Heart left ventricle (tissue), 13 donors: ENCODE data around the gene GAL3ST1.

ENCODE experiments used
- CTCF ChIP-seq, 12 donors: fragments of 200-600 bp; sonication (generic) in 4 of 12; IDR thresholded peaks; one replicate each; pipeline versions ENCODE4 v1.5.0 to v1.8.0; 2018 to 2022; ENCODE audit warnings: antibody characterized with exemption in 12 of 12, mild to moderate bottlenecking in 5 of 12
- POLR2A ChIP-seq, 2 donors: fragments of 450-650 bp; IDR thresholded peaks; one replicate each; pipeline ENCODE4 v1.6.1; 2017; ENCODE audit warnings: antibody characterized with exemption in 2 of 2, mild to moderate bottlenecking in 2 of 2, moderate library complexity in 2 of 2
- donor health status: ischemic (EF 13 %, LVEDD 7.1; RV severe dilation, severe dysfunction).
- donor health status: DM: no; HTN: yes; CAD: no.
- donor health status: DM: no; HTN: no; CAD: no.
- donor health status: ischemic (EF 25% LVEDD 6.9; RV normal size, moderate dysfunction).
- donor health status: ischemic (EF 25% LVEDD 5.7; RV mildly dilated, moderate dysfunction).
- donor health status: ischemic (EF 35%, LVEDD 5.7; RV mildly dilated, moderate dysfunction).
- donor health status: nonischemic (EF 11% LVEDD 7.7; RV severe dilation, severe dysfunction).
- donor health status: DM: yes; HTN: yes; CAD: no.
- donor health status: PGD.
- donor health status: ischemic (EF 29% LVEDD 5.4; RV normal size, mild dysfunction).
- donor health status: nonischemic (EF 23%, LVEDD 6.1; RV moderate dilation, normal function).

GRCh38 chr22:30602049-30602448 lies 27.6 kb upstream of the GAL3ST1 start:
- TF ChIP-seq POLR2A (IDR thresholded peaks at IDR 0.05): no peak
- peak in 4 of 12 donors; percentile 6 to 23 (median 20) for TF ChIP-seq CTCF (IDR thresholded peaks at IDR 0.05)
